Suprapubic skin (tissue), 4 donors: ENCODE measurements around the gene SULT1A1.

Source experiments
- POLR2A ChIP-seq, 2 donors: fragments of 450-650 bp; IDR thresholded peaks; one replicate each; pipeline ENCODE4 v1.6.1; 2017; ENCODE audit warnings: antibody characterized with exemption in 2 of 2, mild to moderate bottlenecking in 2 of 2, moderate library complexity in 2 of 2
- POLR2AphosphoS5 ChIP-seq, 3 donors: sonication (generic); formaldehyde crosslinking; IDR thresholded peaks; one replicate each; pipeline ENCODE4 v1.6.1; 2017; ENCODE audit warnings: antibody characterized with exemption in 3 of 3

- no peak for TF ChIP-seq POLR2AphosphoS5 (IDR thresholded peaks at IDR 0.05)
- no peak for TF ChIP-seq POLR2A (IDR thresholded peaks at IDR 0.05)
Observed at GRCh38 chr16:28569968-28570752, 39.7 kb downstream of the SULT1A1 start.
